Muscle layer of duodenum (tissue), 2 donors: ENCODE measurements around the gene GNB1L.
"Not testable (repeated sequence)": the region's sequence is repeated elsewhere in the genome, so short reads cannot be mapped to it uniquely, and the experiment has no call there.

ENCODE experiments used
- H3K27ac ChIP-seq: one replicate; pipeline ENCODE4 v1.7.0; 2013; ENCODE audit warnings: mild to moderate bottlenecking, low read length
- H3K27me3 ChIP-seq: one replicate; pipeline ENCODE4 v1.7.0; 2013; ENCODE audit warnings: low read depth, mild to moderate bottlenecking, control low read depth, low read length
- H3K36me3 ChIP-seq, 2 donors: one replicate each; pipeline ENCODE4 v1.7.0; 2013; ENCODE audit warnings: low read length in 2 of 2, control low read depth in 1 of 2, mild to moderate bottlenecking in 1 of 2; ENCODE audit not compliant: insufficient read depth in 2 of 2, control insufficient read depth in 1 of 2
- H3K4me1 ChIP-seq, 2 donors: one replicate each; pipeline ENCODE4 v1.7.0; 2013; ENCODE audit warnings: low read length in 2 of 2, mild to moderate bottlenecking in 2 of 2, control low read depth in 1 of 2, moderate library complexity in 1 of 2; ENCODE audit not compliant: insufficient read depth in 2 of 2, control insufficient read depth in 1 of 2
- H3K4me3 ChIP-seq, 2 donors: one replicate each; pipeline ENCODE4 v1.7.0; 2013; ENCODE audit warnings: low read length in 2 of 2, low read depth in 1 of 2, mild to moderate bottlenecking in 1 of 2
- H3K9me3 ChIP-seq, 2 donors: one replicate each; pipeline ENCODE4 v1.7.0; 2013; ENCODE audit warnings: low read length in 2 of 2, control low read depth in 1 of 2, mild to moderate bottlenecking in 1 of 2; ENCODE audit not compliant: control insufficient read depth in 1 of 2
- donor health status: healthy.

The GNB1L gene

GRCh38 chr22:19779011-19779421 is 75.7 kb downstream of the GNB1L start:
- H3K27ac ChIP-seq: no peak overlapping the region
- H3K27me3 ChIP-seq: peaks cover 4% of the 10 kb centered on the region
- H3K36me3 ChIP-seq: no peaks in the 10 kb centered on the region
- H3K4me3 ChIP-seq: no peak overlapping the region
- H3K4me1 ChIP-seq: no peaks in the 10 kb centered on the region
- peaks cover 0 to 9% of the 10 kb centered on the region in 2 donors for H3K9me3 ChIP-seq

GRCh38 chr22:19777192-19777591 is 77.5 kb downstream of the GNB1L start:
- H3K4me3 ChIP-seq, H3K27ac ChIP-seq, H3K9me3 ChIP-seq, H3K36me3 ChIP-seq, H3K4me1 ChIP-seq, H3K27me3 ChIP-seq: not testable (repeated sequence)

- no peaks in the 10 kb centered on the region for H3K36me3 ChIP-seq
- peaks cover 4% of the 10 kb centered on the region for H3K27me3 ChIP-seq
- H3K27ac ChIP-seq: no peak overlapping the region
- H3K9me3 ChIP-seq: peaks cover 0 to under 1% of the 10 kb centered on the region in 2 donors
- no peaks in the 10 kb centered on the region for H3K4me1 ChIP-seq
- H3K4me3 ChIP-seq: no peak overlapping the region
Observed at GRCh38 chr22:19776433-19777031, 78.1 kb downstream of the GNB1L start.

GRCh38 chr22:19775496-19776325 is 79.0 kb downstream of the GNB1L start:
- Histone ChIP-seq H3K27ac (no peak overlapping the region), H3K4me1 (no peaks in the 10 kb centered on the region), H3K4me3 (no peak overlapping the region), H3K27me3 (peaks cover 9% of the 10 kb centered on the region), H3K36me3 (no peaks in the 10 kb centered on the region), H3K9me3 (no peaks in the 10 kb centered on the region)

- H3K36me3 ChIP-seq: no peaks in the 10 kb centered on the region
- peaks cover 15% of the 10 kb centered on the region for H3K27me3 ChIP-seq
- no peak overlapping the region for H3K27ac ChIP-seq
- no peaks in the 10 kb centered on the region for H3K9me3 ChIP-seq
- H3K4me1 ChIP-seq: no peaks in the 10 kb centered on the region
- no peak overlapping the region for H3K4me3 ChIP-seq
Observed at GRCh38 chr22:19774628-19775027, 80.0 kb downstream of the GNB1L start.

- no peaks in the 10 kb centered on the region for H3K4me1 ChIP-seq
- peaks cover 16% of the 10 kb centered on the region for H3K27me3 ChIP-seq
- H3K27ac ChIP-seq: no peak overlapping the region
- H3K4me3 ChIP-seq: no peak overlapping the region
- no peaks in the 10 kb centered on the region for H3K9me3 ChIP-seq
- H3K36me3 ChIP-seq: no peaks in the 10 kb centered on the region
Observed at GRCh38 chr22:19773470-19774040, 81.1 kb downstream of the GNB1L start.

- no peaks in the 10 kb centered on the region for H3K4me1 ChIP-seq
- H3K36me3 ChIP-seq: no peaks in the 10 kb centered on the region
- H3K9me3 ChIP-seq: no peaks in the 10 kb centered on the region
- no peak overlapping the region for H3K4me3 ChIP-seq
- H3K27me3 ChIP-seq: peaks cover 23% of the 10 kb centered on the region
- no peak overlapping the region for H3K27ac ChIP-seq
Observed at GRCh38 chr22:19772673-19773469, 81.8 kb downstream of the GNB1L start.

- H3K9me3 ChIP-seq: no peaks in the 10 kb centered on the region
- peaks cover 0 to 3% of the 10 kb centered on the region in 2 donors for H3K4me1 ChIP-seq
- no peak overlapping the region for H3K27ac ChIP-seq
- H3K4me3 ChIP-seq: no peak overlapping the region
- H3K36me3 ChIP-seq: no peaks in the 10 kb centered on the region
- H3K27me3 ChIP-seq: peaks cover 24% of the 10 kb centered on the region
Observed at GRCh38 chr22:19772422-19772672, 82.3 kb downstream of the GNB1L start.

- Histone ChIP-seq H3K4me3 (no peak overlapping the region), H3K4me1 (peaks cover 0 to 14% of the 10 kb centered on the region in 2 donors), H3K9me3 (no peaks in the 10 kb centered on the region), H3K27me3 (peaks cover 27% of the 10 kb centered on the region), H3K27ac (no peak overlapping the region), H3K36me3 (no peaks in the 10 kb centered on the region)
Observed at GRCh38 chr22:19770349-19771220, 84.1 kb downstream of the GNB1L start.

GRCh38 chr22:19769393-19769715 is 85.3 kb downstream of the GNB1L start:
- H3K9me3 ChIP-seq: no peaks in the 10 kb centered on the region
- H3K36me3 ChIP-seq: no peaks in the 10 kb centered on the region
- H3K4me1 ChIP-seq: peaks cover 0 to 17% of the 10 kb centered on the region in 2 donors
- H3K27me3 ChIP-seq: peaks cover 39% of the 10 kb centered on the region
- no peak overlapping the region for H3K4me3 ChIP-seq
- H3K27ac ChIP-seq: no peak overlapping the region
